SK-MEL-5 (cell line): Measurements from ENCODE around the gene S100A4. TPM values are rescaled to one million over a fixed set of nuclear protein-coding genes. Genes with fewer than 3 reads are reported as not detected.
"Not testable (repeated sequence)": the region's sequence is repeated elsewhere in the genome, so short reads cannot be mapped to it uniquely, and the experiment has no call there.

Experiments used
- DNase-seq: peaks from one replicate; pipeline ENCODE4 v3.0.0-alpha.2; 2016; ENCODE audit warnings: low read depth, low spot score
- in situ Hi-C: cut with HindIII; loops from 2 replicates; pipeline ENCODE4 v1.10.0; 2016; ENCODE audit warnings: low sequenced_read_pairs, high pct_unique_total_duplicates, low pct_unique_long_range_greater_than_20kb
- polyA plus RNA-seq, 2 experiments: library from polyadenylated mRNA; depleted of rRNA; stranded (reverse); fragments of >200 nt; gene quantifications; 2 replicates each; pipeline ENCODE4 v1.2.3, GENCODE V29; 2015
- total RNA-seq: library from RNA; depleted of rRNA; stranded (reverse); fragments of >200 nt; shearing (Covaris generic); gene quantifications from 2 replicates; pipeline ENCODE4 v1.2.3, GENCODE V29; 2014; rRNA removed

Gene S100A4
- 0.51 TPM in 1 of 2 replicates, not detected in the other for total RNA-seq
- 1.8 TPM in 1 of 2 replicates, not detected in the other for polyA plus RNA-seq (2015; cell fraction: cytosol; rRNA removed)
- polyA plus RNA-seq (2015; cell fraction: nucleus; rRNA removed): not detected in 2 replicates

GRCh38 chr1:153545067-153546055 is at the start of gene S100A4:
S100A4 (minus strand) TSS chr1:153545806; CDS start chr1:153544794, 1,012 bp downstream.
- peak; percentile 71 for DNase-seq
- in situ Hi-C loops: no loop called here

- in situ Hi-C loops: no loop called here
- DNase-seq: peak; percentile 61
These were observed 47.1 kb upstream of the S100A4 start for GRCh38 chr1:153592748-153593147.

- in situ Hi-C loops: no loop called here
- no peak for DNase-seq
These were observed 42.9 kb upstream of the S100A4 start for GRCh38 chr1:153588482-153588881.

- in situ Hi-C loops, DNase-seq: not testable (repeated sequence)
These were observed 42.4 kb upstream of the S100A4 start for GRCh38 chr1:153588033-153588432.

GRCh38 chr1:153587314-153587713 is 41.7 kb upstream of the S100A4 start:
- in situ Hi-C loops: no loop called here
- no peak for DNase-seq

- in situ Hi-C loops: no loop called here
- no peak for DNase-seq
These were observed 40.7 kb upstream of the S100A4 start for GRCh38 chr1:153586347-153586746.

- in situ Hi-C loops: no loop called here
- DNase-seq: no peak
These were observed 39.4 kb upstream of the S100A4 start for GRCh38 chr1:153585006-153585405.

- in situ Hi-C loops: no loop called here
These were observed 38.4 kb upstream of the S100A4 start for GRCh38 chr1:153583976-153584375.

GRCh38 chr1:153583514-153583913 is 37.9 kb upstream of the S100A4 start:
- in situ Hi-C loops, DNase-seq: not testable (repeated sequence)

More at GRCh38 chr1:153583976-153584375, 38.4 kb upstream of the S100A4 start:
- DNase-seq: no peak

- in situ Hi-C loops, DNase-seq: not testable (repeated sequence)
These were observed 37.2 kb upstream of the S100A4 start for GRCh38 chr1:153582836-153583235.

GRCh38 chr1:153578936-153579335 is 33.3 kb upstream of the S100A4 start:
- in situ Hi-C loops: no loop called here
- no peak for DNase-seq

GRCh38 chr1:153578490-153578889 is 32.9 kb upstream of the S100A4 start:
- DNase-seq: no peak
- in situ Hi-C loops: no loop called here

GRCh38 chr1:153577624-153578051 is 32.0 kb upstream of the S100A4 start:
- in situ Hi-C loops: no loop called here
- DNase-seq: no peak

GRCh38 chr1:153577138-153577537 is 31.5 kb upstream of the S100A4 start:
- in situ Hi-C loops: no loop called here
- no peak for DNase-seq

GRCh38 chr1:153575497-153575896 is 29.9 kb upstream of the S100A4 start:
- DNase-seq, in situ Hi-C loops: not testable (repeated sequence)

- DNase-seq, in situ Hi-C loops: not testable (repeated sequence)
These were observed 29.5 kb upstream of the S100A4 start for GRCh38 chr1:153575081-153575491.

GRCh38 chr1:153573351-153573750 is 27.7 kb upstream of the S100A4 start:
- no peak for DNase-seq
- in situ Hi-C loops: no loop called here

- peak; percentile 93 for DNase-seq
- in situ Hi-C loops: no loop called here
These were observed 27.0 kb upstream of the S100A4 start for GRCh38 chr1:153572569-153573015.
